Measurements from ENCODE around the gene NFIX.

GRCh38 chr19:13110099-13110610 is 114.9 kb downstream of the NFIX start:
- TF ChIP-seq CTCF (IDR thresholded peaks at IDR 0.05) (no peak), POLR2A (IDR thresholded peaks at IDR 0.05) (no peak)
